HG03565 (cell line): ENCODE measurements around the gene PECR.
"Not testable (repeated sequence)": the region's sequence is repeated elsewhere in the genome, so short reads cannot be mapped to it uniquely, and the experiment has no call there.

Experiments
- ATAC-seq: cut with Tn5 transposase; IDR thresholded peaks from one replicate; pipeline ENCODE4 v1.9.1; 2021; ENCODE audit warnings: mild to moderate bottlenecking, moderate library complexity; ENCODE audit not compliant: unreplicated experiment

Gene PECR

GRCh38 chr2:216031960-216032689 lies 49.5 kb downstream of the PECR start:
- ATAC-seq: peak; percentile 81

GRCh38 chr2:216030216-216030615 lies 51.4 kb downstream of the PECR start:
- ATAC-seq: no peak

- ATAC-seq: no peak
Observed at GRCh38 chr2:216029416-216030129, 52.0 kb downstream of the PECR start.

- no peak for ATAC-seq
Observed at GRCh38 chr2:216024779-216025336, 56.8 kb downstream of the PECR start.

GRCh38 chr2:216023055-216023648 lies 58.5 kb downstream of the PECR start:
- ATAC-seq: peak; percentile 89

- no peak for ATAC-seq
Observed at GRCh38 chr2:216021768-216022565, 59.6 kb downstream of the PECR start.

- ATAC-seq: no peak
Observed at GRCh38 chr2:216018709-216019108, 62.9 kb downstream of the PECR start.

GRCh38 chr2:216017365-216017764 lies 64.2 kb downstream of the PECR start:
- ATAC-seq: peak; percentile 23

GRCh38 chr2:216016581-216016980 lies 65.0 kb downstream of the PECR start:
- no peak for ATAC-seq

GRCh38 chr2:216015722-216016464 lies 65.7 kb downstream of the PECR start:
- peak; percentile 81 for ATAC-seq

GRCh38 chr2:216014986-216015385 lies 66.6 kb downstream of the PECR start:
- no peak for ATAC-seq

- ATAC-seq: no peak
Observed at GRCh38 chr2:216014006-216014405, 67.6 kb downstream of the PECR start.

- ATAC-seq: peak; percentile 28
Observed at GRCh38 chr2:216013080-216013909, 68.3 kb downstream of the PECR start, which contains the start of gene MREG. TSS of gene MREG (minus strand) at chr2:216013551. CDS start at chr2:216013327, 224 bp downstream.

- ATAC-seq: no peak
Observed at GRCh38 chr2:216012830-216013079, 68.9 kb downstream of the PECR start.

GRCh38 chr2:216012133-216012829 lies 69.3 kb downstream of the PECR start:
- ATAC-seq: no peak

- not testable (repeated sequence) for ATAC-seq
Observed at GRCh38 chr2:216009215-216009614, 72.4 kb downstream of the PECR start.

- no peak for ATAC-seq
Observed at GRCh38 chr2:216008387-216008786, 73.2 kb downstream of the PECR start.

- peak; percentile 33 for ATAC-seq
Observed at GRCh38 chr2:216006164-216006663, 75.4 kb downstream of the PECR start.
